HG03175 (cell line): Measurements from ENCODE around the gene SPRTN.

Source experiments
- ATAC-seq: cut with Tn5 transposase; IDR thresholded peaks from one replicate; pipeline ENCODE4 v1.9.1; 2021; ENCODE audit warnings: mild to moderate bottlenecking, moderate library complexity; ENCODE audit not compliant: unreplicated experiment

The SPRTN gene

GRCh38 chr1:231376101-231376500 is 38.0 kb downstream of the SPRTN start:
- no peak for ATAC-seq

- no peak for ATAC-seq
These were observed 38.9 kb downstream of the SPRTN start for GRCh38 chr1:231376875-231377549.

GRCh38 chr1:231381729-231382128 is 43.6 kb downstream of the SPRTN start:
- ATAC-seq = no peak

- no peak for ATAC-seq
These were observed 44.3 kb downstream of the SPRTN start for GRCh38 chr1:231382426-231382825.

GRCh38 chr1:231383159-231383860 is 45.2 kb downstream of the SPRTN start:
- ATAC-seq = no peak

GRCh38 chr1:231384696-231385415 is 46.8 kb downstream of the SPRTN start:
- ATAC-seq = no peak

- no peak for ATAC-seq
These were observed 47.3 kb downstream of the SPRTN start for GRCh38 chr1:231385416-231385748.

- ATAC-seq = no peak
These were observed 48.4 kb downstream of the SPRTN start for GRCh38 chr1:231386466-231386865.

- ATAC-seq = no peak
These were observed 49.9 kb downstream of the SPRTN start for GRCh38 chr1:231387770-231388669.

- no peak for ATAC-seq
These were observed 52.0 kb downstream of the SPRTN start for GRCh38 chr1:231390071-231390470.

GRCh38 chr1:231392389-231393131 is 54.5 kb downstream of the SPRTN start:
- no peak for ATAC-seq

GRCh38 chr1:231393668-231394067 is 55.6 kb downstream of the SPRTN start:
- ATAC-seq = no peak

- no peak for ATAC-seq
These were observed 57.2 kb downstream of the SPRTN start for GRCh38 chr1:231395076-231395997.

GRCh38 chr1:231395998-231396390 is 57.9 kb downstream of the SPRTN start:
- ATAC-seq = no peak

GRCh38 chr1:231396643-231397042 is 58.5 kb downstream of the SPRTN start:
- no peak for ATAC-seq

- ATAC-seq = no peak
These were observed 60.0 kb downstream of the SPRTN start for GRCh38 chr1:231397886-231398671.

GRCh38 chr1:231401478-231401877 is 63.4 kb downstream of the SPRTN start:
- ATAC-seq = no peak

GRCh38 chr1:231404318-231404717 is 66.2 kb downstream of the SPRTN start:
- ATAC-seq = no peak
